CD4-positive, alpha-beta T cell (primary cell): ENCODE data around the gene PMF1. TPM values are rescaled to one million over a fixed set of nuclear protein-coding genes. Genes with fewer than 3 reads are reported as not detected.

Source experiments
- ATAC-seq: fragments of 200-7000 bp; cut with Tn5 transposase; one replicate; pipeline ENCODE4 v1.10.0; 2022; ENCODE audit warnings: mild to moderate bottlenecking; ENCODE audit not compliant: poor library complexity
- CTCF ChIA-PET: fragments of 350-600 bp; sonication (Branson Sonifier 250); formaldehyde crosslinking; loops from one replicate; lab custom pipeline; 2021; ENCODE audit warnings: antibody characterized with exemption, inconsistent platforms; lab: Charles Lee
- POLR2A ChIA-PET: fragments of 350-600 bp; sonication (Branson Sonifier 250); formaldehyde crosslinking; loops from one replicate; lab custom pipeline; 2021; ENCODE audit warnings: antibody characterized with exemption, inconsistent platforms; lab: Charles Lee
- DNase-seq, 14 experiments: peaks; one replicate each; pipeline ENCODE4 v3.0.0-alpha.2; 2013 to 2020; ENCODE audit warnings: mixed read lengths in 2 of 14
- H3K27ac ChIP-seq, 2 donors: one replicate each; pipeline versions ENCODE4 v1.5.1 to v1.7.0; 2013; ENCODE audit warnings: low read length in 2 of 2, low read depth in 1 of 2, mild to moderate bottlenecking in 1 of 2
- H3K27me3 ChIP-seq, 2 experiments: 1 replicate in 1 of 2; 2 replicates in 1 of 2; pipeline versions ENCODE4 v1.6.1 to v1.7.0; 2013; ENCODE audit warnings: low read length in 2 of 2, control low read depth in 1 of 2, mild to moderate bottlenecking in 1 of 2, moderate library complexity in 1 of 2; ENCODE audit not compliant: insufficient read depth in 2 of 2, control insufficient read depth in 1 of 2
- H3K36me3 ChIP-seq: one replicate; pipeline ENCODE4 v1.6.1; 2013; ENCODE audit warnings: low read length, control low read depth; ENCODE audit not compliant: insufficient read depth
- H3K4me1 ChIP-seq: one replicate; pipeline ENCODE4 v1.6.1; 2013; ENCODE audit warnings: low read length, control low read depth; ENCODE audit not compliant: insufficient read depth
- H3K4me3 ChIP-seq: one replicate; pipeline ENCODE4 v1.5.1; 2013; ENCODE audit warnings: mild to moderate bottlenecking, low read length, moderate library complexity
- H3K9me3 ChIP-seq, 2 experiments: 1 replicate in 1 of 2; 2 replicates in 1 of 2; pipeline versions ENCODE4 v1.6.1 to v1.7.0; 2013; ENCODE audit warnings: low read length in 2 of 2, mild to moderate bottlenecking in 2 of 2, control low read depth in 1 of 2, moderate library complexity in 1 of 2; ENCODE audit not compliant: control insufficient read depth in 1 of 2, insufficient read depth in 1 of 2
- H3K27ac Mint-ChIP-seq: one replicate; pipeline ENCODE4 v1.8.0; 2020; ENCODE audit warnings: mixed read lengths
- H3K27me3 Mint-ChIP-seq: one replicate; pipeline ENCODE4 v1.8.0; 2021; ENCODE audit warnings: mixed read lengths
- H3K36me3 Mint-ChIP-seq: one replicate; pipeline ENCODE4 v1.8.0; 2021; ENCODE audit warnings: low read depth, mixed read lengths
- H3K4me1 Mint-ChIP-seq: one replicate; pipeline ENCODE4 v1.8.0; 2021; ENCODE audit warnings: low read depth, mixed read lengths
- H3K4me3 Mint-ChIP-seq: one replicate; pipeline ENCODE4 v1.8.0; 2020; ENCODE audit warnings: mild to moderate bottlenecking, mixed read lengths
- H3K9me3 Mint-ChIP-seq: one replicate; pipeline ENCODE4 v1.8.0; 2020; ENCODE audit warnings: mixed read lengths
- CTCF ChIP-seq: fragments of 200-600 bp; IDR thresholded peaks from one replicate; pipeline ENCODE4 v1.8.0; 2022; ENCODE audit warnings: antibody characterized with exemption, mild to moderate bottlenecking
- intact Hi-C, 2 experiments: fragments of 100-400 bp; cut with DNase I in 1 of 2; cut with micrococcal nuclease in 1 of 2; formaldehyde crosslinking; loops; one replicate each; pipeline versions ENCODE4 v1.15.1 to v1.9.0; 2023 to 2025; cut with DNase I, micrococcal nuclease
- total RNA-seq, 174 experiments: library from RNA in 2 of 174; stranded (reverse) in 2 of 174; gene quantifications; one replicate each; pipeline ENCODE4 v1.2.3 and lab custom pipeline; 2021 to 2026

PMF1 gene
- total RNA-seq, 2 experiments from 2014 or later, result 58.0 to 61.2 TPM

GRCh38 chr1:156241311-156241811, 28.6 kb downstream of the PMF1 start:
- Histone ChIP-seq H3K4me3 (no peak overlapping the region), H3K27ac (no peak overlapping the region), H3K36me3 (peaks cover 37% of the 10 kb centered on the region), H3K4me1 (peaks cover 19% of the 10 kb centered on the region), H3K9me3 (no peaks in the 10 kb centered on the region), H3K27me3 (no peaks in the 10 kb centered on the region)
- peaks cover 19% of the 10 kb centered on the region for H3K4me1 Mint-ChIP-seq
- H3K4me3 Mint-ChIP-seq, result no peak overlapping the region
- H3K36me3 Mint-ChIP-seq, result peaks cover 43% of the 10 kb centered on the region
- POLR2A ChIA-PET, result no interaction called here
- intact Hi-C loops, result no loop called here
- DNase-seq, result peak in 1 of 14 experiments; percentile 24
- CTCF ChIA-PET, result interaction anchor here (1.2 kb wide), 1 partner anchor 16 kb away, joined by 5 read pairs; no protein-coding TSS in a partner anchor
- no peaks in the 10 kb centered on the region for H3K27me3 Mint-ChIP-seq
- TF ChIP-seq CTCF, result no peak
- no peak overlapping the region for H3K27ac Mint-ChIP-seq
- no peaks in the 10 kb centered on the region for H3K9me3 Mint-ChIP-seq
- no peak for ATAC-seq

GRCh38 chr1:156241926-156242325, 29.1 kb downstream of the PMF1 start, which contains the start of gene BGLAP:
BGLAP (plus strand) TSS chr1:156242184; CDS start chr1:156242232, 48 bp downstream.
- intact Hi-C loops, result no loop called here
- no peak within 1 kb of the TSS for H3K4me3 ChIP-seq
- H3K4me1 Mint-ChIP-seq, result peaks cover 21% of the 10 kb centered on the region
- ChIA-PET POLR2A (no interaction called here), CTCF (interaction anchor here (1.2 kb wide), 1 partner anchor 17 kb away, joined by 5 read pairs; no protein-coding TSS in a partner anchor)
- H3K36me3 ChIP-seq, result peaks cover 32% of the 10 kb centered on the region
- H3K9me3 Mint-ChIP-seq, result no peaks in the 10 kb centered on the region
- no peak for TF ChIP-seq CTCF
- peaks cover 20% of the 10 kb centered on the region for H3K4me1 ChIP-seq
- H3K27ac ChIP-seq, result no peak within 1 kb of the TSS
- H3K9me3 ChIP-seq, result no peaks in the 10 kb centered on the region
- H3K27me3 ChIP-seq, result no peaks in the 10 kb centered on the region
- no peak within 1 kb of the TSS for H3K4me3 Mint-ChIP-seq
- no peak within 1 kb of the TSS for H3K27ac Mint-ChIP-seq
- no peaks in the 10 kb centered on the region for H3K27me3 Mint-ChIP-seq
- peaks cover 38% of the 10 kb centered on the region for H3K36me3 Mint-ChIP-seq
- no peak for ATAC-seq
- DNase-seq, result no peak

GRCh38 chr1:156242738-156243137, 29.9 kb downstream of the PMF1 start:
- POLR2A ChIA-PET, result no interaction called here
- Histone ChIP-seq H3K27me3 (no peaks in the 10 kb centered on the region), H3K27ac (no peak overlapping the region), H3K9me3 (no peaks in the 10 kb centered on the region), H3K4me1 (peaks cover 20% of the 10 kb centered on the region), H3K4me3 (no peak overlapping the region), H3K36me3 (peaks cover 26% of the 10 kb centered on the region)
- ATAC-seq, result no peak
- no peak overlapping the region for H3K4me3 Mint-ChIP-seq
- no peaks in the 10 kb centered on the region for H3K9me3 Mint-ChIP-seq
- H3K27me3 Mint-ChIP-seq, result no peaks in the 10 kb centered on the region
- CTCF ChIA-PET, result no interaction called here
- DNase-seq, result no peak
- H3K36me3 Mint-ChIP-seq, result peaks cover 31% of the 10 kb centered on the region
- H3K27ac Mint-ChIP-seq, result no peak overlapping the region
- H3K4me1 Mint-ChIP-seq, result peaks cover 21% of the 10 kb centered on the region
- no peak for TF ChIP-seq CTCF
- intact Hi-C loops, result no loop called here
